HG03039 (cell line): ENCODE results near the gene RAB14.
"Not testable (repeated sequence)": the region's sequence is repeated elsewhere in the genome, so short reads cannot be mapped to it uniquely, and the experiment has no call there.

Experiments
- ATAC-seq: cut with Tn5 transposase; IDR thresholded peaks from one replicate; pipeline ENCODE4 v1.9.1; 2021; ENCODE audit warnings: mild to moderate bottlenecking, moderate library complexity; ENCODE audit not compliant: unreplicated experiment

RAB14 gene

DNA sequence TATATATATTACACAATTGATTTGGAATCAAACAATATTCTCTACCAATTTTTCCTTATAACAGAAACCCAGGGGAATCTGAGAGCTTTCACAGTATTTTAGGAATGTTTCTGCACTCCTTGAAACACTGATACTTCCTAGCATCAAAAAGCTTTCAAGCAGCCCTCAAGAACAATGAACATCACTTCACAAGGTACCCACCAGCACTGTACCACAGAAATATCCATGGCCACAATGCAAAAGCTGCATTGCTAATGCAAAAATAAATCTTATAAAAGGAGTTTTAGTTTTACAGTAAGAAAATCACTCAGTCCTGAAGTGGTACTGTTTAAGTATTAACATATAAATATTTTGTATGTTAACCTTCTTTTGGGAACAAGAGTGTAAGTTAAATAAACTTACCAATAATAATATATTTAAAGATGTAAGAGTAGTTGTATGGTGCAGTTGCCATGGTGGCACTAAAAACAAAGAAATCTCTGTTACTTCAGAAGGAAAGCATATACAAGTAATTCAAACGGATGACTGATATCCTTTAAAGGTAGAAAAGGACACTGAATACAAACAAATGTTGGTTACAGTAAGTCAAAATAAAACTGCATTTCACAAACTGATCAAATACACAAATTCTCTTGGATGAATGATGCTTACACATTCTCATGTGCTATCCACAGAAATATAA is 8.6 kb downstream of the RAB14 start:
- no peak for ATAC-seq

DNA sequence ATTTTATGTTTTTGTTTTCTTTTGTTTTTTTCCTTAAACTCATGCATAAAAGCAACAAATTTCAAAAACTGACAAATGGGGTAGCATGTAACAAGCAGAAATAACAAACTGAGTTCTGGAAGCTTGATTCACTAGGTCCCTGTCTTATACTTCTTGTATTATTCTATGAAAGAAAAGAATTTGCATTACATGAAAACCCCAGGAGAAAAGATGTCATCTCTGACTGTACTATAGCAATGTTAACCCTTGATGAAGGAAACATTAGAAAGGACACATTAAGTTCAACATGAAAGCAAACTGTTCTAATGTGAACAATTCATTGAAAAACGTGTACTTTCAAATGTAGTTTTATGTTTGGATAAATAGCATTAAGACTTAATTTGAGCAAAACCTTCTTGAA is 9.2 kb downstream of the RAB14 start:
- no peak for ATAC-seq

DNA sequence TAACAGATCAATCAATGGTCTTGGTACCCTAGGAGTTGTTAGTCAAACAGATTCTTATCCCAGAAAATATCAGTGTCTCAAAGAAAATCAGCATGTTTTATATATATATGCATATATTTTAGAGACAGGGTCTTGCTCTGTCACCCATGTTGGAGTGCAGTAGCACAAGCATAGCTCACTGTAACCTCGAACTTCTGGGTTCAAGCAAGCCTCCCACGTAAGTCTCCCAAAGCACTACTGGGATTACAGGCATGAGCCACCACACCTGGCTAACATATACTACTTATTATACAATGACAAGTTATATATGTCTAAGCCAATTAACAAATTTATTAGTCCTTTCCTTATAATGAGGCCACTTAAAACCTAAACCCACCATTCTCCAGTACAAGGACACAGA is 10.4 kb downstream of the RAB14 start:
- ATAC-seq, result no peak

DNA sequence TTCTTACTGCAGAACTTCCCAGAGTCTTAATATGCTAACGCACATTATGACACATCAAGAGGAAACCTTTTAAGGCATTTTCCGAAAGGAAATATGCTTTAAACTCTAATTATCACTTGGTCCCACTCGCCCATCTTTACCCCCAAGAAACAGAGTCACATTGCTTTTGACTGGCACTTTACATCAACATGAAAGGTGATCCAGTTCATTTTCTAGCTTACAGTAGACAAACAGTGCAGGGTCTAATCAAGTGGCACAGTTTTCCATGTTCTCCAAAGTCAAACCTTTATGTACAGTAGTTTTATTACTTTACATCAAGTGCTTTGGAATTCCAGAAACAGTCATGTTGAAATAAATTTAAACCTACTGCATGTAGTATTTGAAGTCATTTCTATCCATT is 12.0 kb downstream of the RAB14 start:
- no peak for ATAC-seq

DNA sequence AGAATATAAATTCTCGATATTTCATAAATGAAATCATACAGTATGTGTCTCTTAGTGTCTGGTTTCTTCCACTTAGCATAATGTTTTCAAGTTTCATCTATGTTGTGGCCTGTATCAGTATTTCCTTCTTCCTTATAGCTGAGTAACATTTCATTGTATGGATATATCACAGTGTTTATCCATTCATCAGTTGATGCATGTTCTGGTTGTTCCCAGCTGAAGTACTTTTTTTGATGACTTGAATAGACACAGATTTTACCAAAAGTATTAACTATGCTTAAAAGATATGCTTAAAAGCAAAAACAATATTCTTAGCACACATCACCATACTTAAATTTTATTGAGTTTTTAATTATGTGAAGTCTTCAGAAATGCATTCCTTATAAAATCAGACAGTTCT is 12.7 kb downstream of the RAB14 start:
- ATAC-seq, result no peak

DNA sequence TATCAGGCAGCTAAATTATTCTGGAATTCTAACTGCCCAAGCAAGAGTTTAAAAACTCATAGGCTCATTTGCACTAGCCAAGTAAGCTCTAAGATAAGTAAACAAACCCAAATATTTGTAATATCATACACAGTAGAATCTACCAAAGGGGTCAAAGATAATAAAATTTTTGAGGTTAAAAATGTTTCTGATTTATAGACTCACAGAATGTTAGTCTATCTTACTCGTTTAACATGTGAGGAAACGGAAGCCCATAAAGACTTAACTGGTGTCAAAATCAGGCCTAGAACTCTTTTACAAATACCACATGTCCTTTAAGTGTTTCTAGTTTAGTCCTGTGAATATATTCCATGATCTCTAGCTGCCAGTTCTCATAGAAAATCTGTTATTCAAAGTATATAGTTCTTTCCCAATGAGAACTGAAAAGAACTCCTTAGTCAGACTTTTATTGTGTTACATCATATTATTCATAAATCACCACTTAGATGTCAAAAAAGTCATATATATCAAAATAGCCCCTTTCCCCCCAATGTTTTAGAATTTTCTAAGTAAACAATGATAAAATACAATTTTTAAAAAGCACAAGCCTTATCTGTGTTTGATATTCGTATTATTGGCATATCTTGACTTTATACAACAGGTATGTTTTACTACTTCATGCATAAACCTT is 13.9 kb downstream of the RAB14 start:
- ATAC-seq, result no peak

DNA sequence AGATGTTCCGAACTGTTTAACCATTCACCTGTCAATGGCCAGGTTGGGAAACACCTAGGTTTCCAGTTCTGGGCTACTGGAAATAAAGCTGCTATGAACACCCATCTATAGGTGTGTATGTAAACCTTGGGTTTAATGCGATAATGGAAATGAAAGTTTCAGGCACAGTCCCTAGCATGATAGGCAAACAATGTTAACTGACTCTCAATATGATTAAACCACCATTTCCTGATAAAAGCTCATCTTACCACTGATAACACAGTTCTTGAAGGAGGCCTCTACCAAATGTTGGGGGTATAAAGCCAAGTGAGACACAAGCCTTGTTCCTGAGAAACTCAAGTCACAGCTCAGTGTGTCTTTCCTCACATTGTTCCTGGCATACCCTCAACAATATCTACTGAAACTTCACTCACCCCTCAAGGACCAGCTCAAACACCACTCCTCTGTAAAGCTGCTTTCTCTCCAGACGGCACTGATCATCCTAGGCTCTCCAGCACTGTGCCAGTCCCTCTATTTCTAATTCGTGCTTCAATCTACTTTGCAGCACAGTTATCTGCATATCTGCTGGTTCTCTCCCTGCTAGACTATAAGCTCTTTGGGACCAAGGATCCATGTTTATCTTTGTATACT is 15.8 kb downstream of the RAB14 start:
- no peak for ATAC-seq

DNA sequence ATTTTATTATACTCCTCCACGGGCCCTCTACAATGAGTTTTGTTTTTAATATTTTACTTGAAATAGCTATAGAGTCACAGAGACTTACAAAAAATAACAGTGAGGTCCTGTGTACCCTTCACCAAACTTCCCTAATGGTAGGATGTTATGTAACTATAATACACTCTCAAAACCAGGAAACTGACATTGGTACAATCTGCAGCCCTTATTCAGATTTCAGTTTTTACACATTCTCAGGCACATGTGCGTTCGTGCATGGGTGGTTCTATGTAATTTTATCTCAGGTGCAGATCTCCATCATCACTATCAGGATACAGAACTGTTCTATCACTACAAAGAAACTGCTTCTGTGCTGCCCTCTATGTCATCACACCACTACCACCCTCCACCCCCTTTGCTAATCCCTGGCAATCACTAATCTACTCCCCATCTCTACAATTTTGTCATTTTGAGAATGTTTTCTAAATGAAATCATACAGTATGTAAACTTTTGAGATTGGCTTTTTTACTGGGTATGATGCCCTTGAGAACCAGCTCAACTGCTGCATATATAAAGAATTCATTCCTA is 16.4 kb downstream of the RAB14 start:
- ATAC-seq, result no peak

DNA sequence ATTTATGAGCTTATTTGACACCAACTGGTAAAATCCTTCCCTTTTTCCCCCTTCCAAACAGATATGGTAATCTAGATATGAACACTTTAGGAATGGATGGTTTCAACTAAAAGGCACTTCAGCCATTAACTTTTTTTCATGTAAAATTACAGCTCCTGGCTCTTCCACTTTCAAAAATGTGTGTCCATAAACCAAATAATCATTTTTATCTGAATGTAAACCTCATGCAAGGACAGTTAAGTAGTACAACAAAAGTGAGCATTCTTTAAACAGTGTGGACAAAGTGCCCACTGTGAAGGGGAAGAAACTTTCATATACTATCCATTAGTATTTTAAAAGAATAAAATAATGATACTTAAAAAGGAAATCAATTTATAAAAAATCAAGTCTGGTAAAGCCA is 17.2 kb downstream of the RAB14 start:
- ATAC-seq, result no peak

DNA sequence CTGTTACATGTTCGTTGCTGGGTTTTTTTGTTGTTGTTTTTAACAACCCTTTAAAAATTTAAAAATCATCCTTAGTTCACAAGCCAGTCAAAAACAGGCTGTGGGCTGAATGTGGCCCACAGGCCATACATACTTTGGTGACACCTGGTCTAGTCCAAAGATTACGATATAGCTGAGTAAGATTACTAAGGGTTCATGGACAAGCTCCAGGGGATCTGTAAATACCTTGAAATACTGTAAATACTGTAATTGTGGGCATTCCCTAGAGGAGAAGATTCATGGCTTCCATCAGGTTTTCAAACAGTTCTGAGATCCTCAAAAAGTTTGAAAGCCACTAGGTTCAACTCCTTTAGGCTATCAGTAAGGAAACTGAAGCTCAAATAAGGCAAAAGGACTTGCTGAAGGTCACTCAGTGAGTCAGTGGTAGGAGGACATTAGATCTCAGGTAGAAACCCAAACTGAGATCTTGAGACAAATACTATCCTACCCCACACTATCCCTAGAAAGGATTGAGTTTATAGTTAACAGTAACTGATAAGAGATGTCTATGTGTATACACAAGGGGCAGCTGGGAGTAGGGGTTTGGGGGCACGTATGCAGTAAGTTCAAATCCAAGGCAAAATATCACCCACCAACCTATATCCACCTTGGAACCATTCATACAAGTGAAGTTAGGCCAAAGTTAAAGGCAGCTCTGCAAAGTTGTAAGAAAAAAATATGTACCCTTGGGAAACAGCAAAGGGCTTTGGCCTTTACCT is 17.8 kb downstream of the RAB14 start:
- no peak for ATAC-seq

DNA sequence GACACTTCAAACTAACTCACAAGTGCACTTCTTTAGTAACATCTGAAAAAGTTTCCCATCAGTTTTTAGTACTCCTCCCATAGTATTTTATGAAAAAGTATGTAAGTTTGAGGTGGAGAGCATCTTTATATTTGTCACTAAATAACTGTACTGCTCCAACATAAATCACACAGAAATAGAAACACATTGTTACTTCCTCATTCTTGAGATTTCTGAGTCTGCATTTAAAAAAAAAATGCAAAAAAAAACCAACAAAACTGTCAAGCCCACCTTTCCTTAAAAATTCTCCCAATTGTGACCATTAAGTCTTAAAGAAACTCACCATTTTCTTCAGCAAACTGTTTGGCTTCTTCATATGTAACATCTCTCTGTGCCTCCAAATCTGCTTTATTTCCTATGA is 18.7 kb downstream of the RAB14 start:
- no peak for ATAC-seq

DNA sequence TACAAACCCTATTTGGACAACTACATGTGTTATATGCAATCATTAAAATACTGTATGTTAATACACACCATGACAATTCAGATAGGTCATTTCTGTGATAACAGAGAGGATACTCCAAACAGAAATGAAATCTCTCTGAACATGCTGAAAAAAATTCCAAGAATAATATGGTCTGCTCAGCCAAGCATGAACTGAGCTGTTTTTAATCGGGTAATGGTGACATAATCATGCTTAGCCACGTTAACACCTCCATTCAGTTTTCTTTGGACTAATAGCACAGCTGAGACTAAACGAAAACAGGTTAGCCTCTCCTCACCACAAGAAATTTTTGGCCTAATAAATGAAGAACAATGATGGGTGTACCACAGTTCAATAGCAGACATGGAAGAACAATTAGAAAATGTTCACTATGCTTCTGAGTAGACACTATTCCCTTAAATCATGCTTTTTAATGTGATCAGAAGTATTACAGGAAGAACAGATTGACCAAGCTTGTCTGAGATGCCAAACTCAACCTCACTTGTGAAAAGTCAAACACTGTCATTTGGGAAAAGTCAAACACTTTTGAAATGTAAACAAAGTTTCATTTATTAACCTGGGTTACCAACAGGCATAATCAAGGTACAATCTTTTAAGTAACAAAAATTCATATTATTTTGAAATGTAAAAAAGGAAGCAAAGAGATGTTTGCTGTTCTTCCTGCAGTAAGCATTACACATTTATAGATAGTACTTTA is 19.4 kb downstream of the RAB14 start:
- no peak for ATAC-seq

DNA sequence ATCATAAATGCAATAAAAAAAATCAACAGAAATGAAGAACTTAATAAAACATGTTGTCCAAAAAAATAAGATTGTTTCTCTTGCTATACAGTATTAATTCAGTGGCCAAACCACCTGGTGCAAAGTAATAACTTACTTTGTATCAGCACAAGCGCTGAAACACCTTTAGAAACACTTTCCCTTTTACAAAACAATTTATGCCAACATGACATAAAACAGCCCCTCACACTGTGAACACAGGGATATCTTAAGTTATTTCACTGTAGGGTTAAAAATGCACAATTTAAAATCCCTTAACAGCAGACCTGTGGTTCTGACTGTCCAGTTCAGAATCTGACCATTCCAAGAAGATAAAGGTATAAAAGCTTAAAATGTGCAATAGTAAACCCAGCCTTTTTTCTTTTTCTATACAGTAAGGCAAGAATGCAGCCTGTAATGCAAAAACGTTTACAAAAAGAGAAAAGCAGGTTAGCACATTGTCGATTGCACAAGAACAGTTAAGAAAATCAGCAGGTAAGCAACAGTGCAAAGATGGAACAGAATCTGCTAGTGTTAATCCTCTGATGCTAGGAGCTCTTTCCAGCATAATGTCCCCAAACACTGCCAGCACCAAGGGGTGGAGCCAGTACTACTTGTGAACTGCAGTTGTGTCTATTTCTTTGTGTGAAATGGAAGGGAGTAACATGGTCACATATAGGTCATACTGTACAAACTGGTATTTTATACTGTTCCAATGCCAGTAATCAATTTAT is 21.6 kb downstream of the RAB14 start:
- no peak for ATAC-seq

DNA sequence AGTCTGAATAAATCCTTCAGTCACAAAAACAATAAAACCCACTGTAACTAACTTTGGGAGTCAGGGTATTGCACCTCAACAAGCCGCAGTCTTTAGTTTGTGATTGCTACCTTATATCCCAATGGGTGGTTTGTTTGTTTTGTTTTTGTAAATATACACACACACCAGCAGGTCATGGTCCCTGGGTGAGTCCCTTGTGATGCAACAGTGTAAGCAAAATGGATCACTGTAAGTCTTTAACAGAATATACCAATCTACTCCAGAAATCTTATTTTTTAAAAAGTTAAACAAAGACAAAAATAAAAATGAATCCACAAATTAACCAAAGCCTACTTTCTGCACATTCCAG is 22.3 kb downstream of the RAB14 start:
- not testable (repeated sequence) for ATAC-seq

DNA sequence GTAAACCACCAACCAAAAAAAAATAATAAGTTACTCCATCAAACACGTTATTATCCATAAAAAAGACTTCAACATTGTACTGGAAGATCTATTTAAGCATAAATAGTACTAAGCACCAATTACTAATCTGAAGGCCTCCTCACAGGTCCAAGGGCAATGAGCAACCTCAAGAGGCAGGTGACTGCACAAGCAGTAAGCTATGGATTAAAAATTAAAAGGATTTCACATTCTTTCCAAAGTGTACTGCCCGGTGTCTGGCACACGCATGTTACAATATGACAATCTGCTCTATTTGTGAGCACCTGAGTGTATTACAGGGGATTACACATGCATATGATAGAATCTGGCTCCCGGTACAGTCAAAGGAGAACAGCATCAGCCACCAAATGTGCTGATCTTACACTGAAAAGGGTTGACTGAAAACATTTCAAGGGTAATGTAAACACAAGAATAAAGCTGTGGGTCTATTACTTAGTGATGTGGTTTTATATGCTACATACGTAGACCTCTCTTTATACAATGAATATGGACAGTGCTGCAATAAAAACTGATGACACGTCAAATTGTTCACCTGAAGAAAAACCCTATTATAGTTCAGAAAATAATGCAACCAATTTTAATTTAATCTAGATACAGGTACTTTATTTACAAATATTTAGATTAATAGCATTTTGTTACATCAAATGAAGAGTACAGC is 22.8 kb downstream of the RAB14 start:
- ATAC-seq, result no peak

DNA sequence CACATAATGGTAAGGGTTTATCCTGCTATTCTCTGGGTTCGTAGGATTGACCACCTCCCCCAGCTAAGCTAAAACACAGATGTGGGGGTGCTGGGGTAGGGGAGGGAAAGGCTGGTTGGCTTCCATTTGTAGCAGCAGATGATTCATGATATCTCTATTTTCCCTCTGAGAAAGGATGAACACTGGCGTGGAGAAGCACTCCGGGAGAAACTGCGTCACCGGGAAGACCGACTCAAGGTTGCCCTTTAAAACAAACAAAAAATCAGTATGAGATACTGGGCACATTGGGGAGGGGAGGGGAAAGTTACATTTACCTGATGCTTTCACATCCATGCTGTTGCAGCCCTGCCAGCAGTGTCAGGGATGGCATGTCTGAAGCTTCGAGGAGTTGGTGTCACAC is 28.2 kb downstream of the RAB14 start:
- ATAC-seq, result no peak

DNA sequence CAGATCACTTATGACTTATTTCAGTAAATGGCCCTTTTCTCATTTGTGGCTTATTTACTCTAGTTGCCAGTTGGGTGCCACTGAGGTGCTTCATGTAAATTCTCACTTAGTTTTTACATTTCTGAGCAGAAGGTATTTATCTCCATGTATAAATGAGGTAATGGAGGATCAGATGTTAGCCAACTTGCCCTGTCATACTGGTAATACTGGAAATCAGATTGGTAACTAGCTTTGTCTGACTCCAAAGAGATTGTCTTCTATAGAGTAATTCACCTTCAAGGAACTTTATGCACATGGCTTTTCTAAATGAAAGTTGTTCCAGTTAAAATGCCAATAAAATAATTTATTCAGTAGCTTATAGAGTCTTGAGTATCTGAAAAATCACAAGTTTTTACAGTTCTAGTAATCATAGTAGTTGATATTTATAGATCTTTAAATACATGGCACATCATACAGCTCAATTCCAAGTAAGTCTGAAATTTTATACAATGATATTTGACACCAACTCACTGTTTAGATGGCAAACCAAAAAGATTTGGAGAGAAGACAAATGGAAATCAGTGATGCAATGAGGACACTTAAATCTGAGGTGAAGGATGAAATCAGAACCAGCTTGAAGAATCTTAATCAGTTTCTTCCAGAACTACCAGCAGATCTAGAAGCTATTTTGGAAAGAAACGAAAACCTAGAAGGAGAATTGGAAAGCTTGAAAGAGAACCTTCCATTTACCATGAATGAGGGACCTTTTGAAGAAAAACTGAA is 28.8 kb downstream of the RAB14 start:
- ATAC-seq, result no peak

DNA sequence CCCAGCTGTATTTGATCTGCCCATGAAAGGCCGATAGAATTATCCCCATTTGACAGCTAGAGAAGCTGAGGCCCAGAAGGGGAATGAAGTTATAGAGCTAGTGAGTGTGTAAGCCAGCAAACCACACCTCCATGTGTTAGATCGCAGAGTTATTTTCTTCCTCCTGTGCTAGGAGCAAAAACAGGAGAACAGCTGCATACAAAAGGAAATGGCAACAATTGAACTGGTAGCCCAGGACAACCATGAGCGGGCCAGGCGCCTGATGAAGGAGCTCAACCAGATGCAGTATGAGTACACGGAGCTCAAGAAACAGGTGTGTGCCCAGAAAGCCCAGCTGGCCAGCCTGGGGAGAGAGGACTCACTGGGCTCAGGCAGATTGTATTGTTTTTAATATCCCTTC is 30.4 kb downstream of the RAB14 start:
- ATAC-seq, result no peak

DNA sequence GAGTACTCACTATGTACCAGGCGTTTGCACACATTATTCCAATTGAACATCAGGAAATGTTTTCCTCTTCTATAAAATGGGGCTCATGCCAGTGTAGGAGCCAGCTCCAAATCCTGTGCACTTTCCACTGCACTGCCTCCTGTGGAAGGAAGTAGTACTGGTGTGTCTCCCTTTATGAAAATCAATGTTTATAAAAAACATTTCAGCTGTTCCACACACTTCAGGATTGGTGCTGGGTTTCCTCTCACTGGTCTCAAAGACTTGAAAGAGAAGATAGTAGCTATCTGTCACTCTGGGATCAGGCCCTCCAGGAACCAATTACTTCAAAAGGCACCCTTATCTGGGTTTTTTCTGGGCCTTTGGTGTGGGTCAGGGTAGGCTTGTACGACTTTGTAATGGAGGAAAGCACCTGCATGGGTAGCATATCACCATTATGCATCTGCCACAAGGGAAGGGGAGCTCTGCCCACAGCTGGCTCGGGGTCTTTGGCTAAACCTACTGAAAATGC is 32.5 kb downstream of the RAB14 start:
- no peak for ATAC-seq
